IMR-90 (cell line): ENCODE data around the gene TBC1D1. TPM values are rescaled to one million over a fixed set of nuclear protein-coding genes. Genes with fewer than 3 reads are reported as not detected.

ENCODE experiments used
- ATAC-seq: fragments of 200-7000 bp; cut with Tn5 transposase; 2 replicates; pipeline ENCODE4 v1.9.1; 2020; ENCODE audit warnings: low read depth, mild to moderate bottlenecking, moderate library complexity
- BruUV-seq: library from RNA; stranded (reverse); fragments of 400-500 nt; replicated peaks from 2 replicates; lab custom pipeline; 2021; lab: Mats Ljungman, UMichigan
- CTCF ChIA-PET: fragments of 300-600 bp; formaldehyde crosslinking; extraction: SDS; loops from one replicate; lab custom pipeline; 2021; ENCODE audit warnings: antibody characterized with exemption; lab: Yijun Ruan, JAX
- POLR2A ChIA-PET: fragments of 300-600 bp; sonication (Branson Sonifier 250); formaldehyde crosslinking; loops from one replicate; lab custom pipeline; 2022; ENCODE audit warnings: antibody characterized with exemption; ENCODE audit not compliant: unreplicated experiment; lab: Charles Lee
- DNase-seq: peaks from one replicate; pipeline ENCODE4 v3.0.0; 2013
- H2AFZ ChIP-seq: replicated peaks from 2 replicates; pipeline ENCODE3; 2013; ENCODE audit warnings: low read length, mild to moderate bottlenecking; ENCODE audit not compliant: poor library complexity
- H2AK5ac ChIP-seq: 2 replicates; pipeline ENCODE4 v1.6.1; 2013; ENCODE audit warnings: low read depth, low read length, inconsistent platforms
- H2AK9ac ChIP-seq: replicated peaks from 2 replicates; pipeline ENCODE3; 2013; ENCODE audit warnings: mild to moderate bottlenecking, low read depth, low read length, moderate library complexity; ENCODE audit not compliant: poor library complexity
- H2BK120ac ChIP-seq: 2 replicates; pipeline ENCODE4 v1.6.1; 2013; ENCODE audit warnings: low read depth, low read length, inconsistent platforms
- H2BK15ac ChIP-seq: 3 replicates; pipeline ENCODE4 v1.6.1; 2013; ENCODE audit warnings: low read depth, low read length, inconsistent platforms
- H2BK20ac ChIP-seq: 2 replicates; pipeline ENCODE4 v1.6.1; 2013; ENCODE audit warnings: low read depth, mild to moderate bottlenecking, inconsistent platforms, low read length, moderate library complexity
- H2BK5ac ChIP-seq: 2 replicates; pipeline ENCODE4 v1.6.1; 2013; ENCODE audit warnings: mild to moderate bottlenecking, low read depth, low read length, inconsistent platforms; ENCODE audit not compliant: poor library complexity, severe bottlenecking
- H3K14ac ChIP-seq: replicated peaks from 2 replicates; pipeline ENCODE4 v1.6.1; 2013; ENCODE audit warnings: low read depth, low read length, inconsistent platforms
- H3K18ac ChIP-seq: 2 replicates; pipeline ENCODE4 v1.6.1; 2013; ENCODE audit warnings: low read depth, low read length, control low read depth
- H3K23ac ChIP-seq: 2 replicates; pipeline ENCODE4 v1.6.1; 2013; ENCODE audit warnings: low read depth, low read length, inconsistent platforms
- H3K27ac ChIP-seq: 2 replicates; pipeline ENCODE4 v1.5.1; 2013; ENCODE audit warnings: mild to moderate bottlenecking, control low read depth, low read length; ENCODE audit not compliant: insufficient read depth
- H3K27me3 ChIP-seq: 2 replicates; pipeline ENCODE4 v1.6.1; 2013; ENCODE audit warnings: low read length; ENCODE audit not compliant: control insufficient read depth, insufficient read depth
- H3K36me3 ChIP-seq: 2 replicates; pipeline ENCODE4 v1.6.1; 2013; ENCODE audit warnings: low read length, mixed read lengths; ENCODE audit not compliant: control insufficient read depth, insufficient read depth
- H3K4ac ChIP-seq: 2 replicates; pipeline ENCODE4 v1.6.1; 2013; ENCODE audit warnings: low read depth, low read length, inconsistent platforms
- H3K4me1 ChIP-seq: 2 replicates; pipeline ENCODE4 v1.6.1; 2013; ENCODE audit warnings: low read length, mixed read lengths; ENCODE audit not compliant: control insufficient read depth, insufficient read depth
- H3K4me2 ChIP-seq: 2 replicates; pipeline ENCODE4 v1.6.1; 2013; ENCODE audit warnings: low read depth, mild to moderate bottlenecking, control low read depth, low read length, moderate library complexity
- H3K4me3 ChIP-seq: 2 replicates; pipeline ENCODE4 v1.5.1; 2013; ENCODE audit warnings: low read depth, mild to moderate bottlenecking, control low read depth, low read length, moderate library complexity; ENCODE audit not compliant: insufficient read depth
- H3K56ac ChIP-seq: 2 replicates; pipeline ENCODE4 v1.6.1; 2013; ENCODE audit warnings: low read length, inconsistent platforms; ENCODE audit not compliant: insufficient read depth; ENCODE audit errors: extremely low read depth
- H3K79me1 ChIP-seq, 2 experiments: 2 replicates each; pipeline ENCODE4 v1.6.1; 2013; ENCODE audit warnings: low read length in 2 of 2, inconsistent platforms in 1 of 2, low read depth in 1 of 2
- H3K9ac ChIP-seq: 2 replicates; pipeline ENCODE4 v1.6.1; 2013; ENCODE audit warnings: low read depth, low read length, control low read depth
- H3K9me1 ChIP-seq: 2 replicates; pipeline ENCODE4 v1.6.1; 2013; ENCODE audit warnings: low read length, inconsistent platforms; ENCODE audit not compliant: insufficient read depth
- H3K9me3 ChIP-seq: 2 replicates; pipeline ENCODE4 v1.6.1; 2013; ENCODE audit warnings: low read length; ENCODE audit not compliant: control insufficient read depth, insufficient read depth
- H4K20me1 ChIP-seq: 2 replicates; pipeline ENCODE4 v1.6.1; 2013; ENCODE audit warnings: low read length, inconsistent platforms; ENCODE audit not compliant: insufficient read depth
- H4K5ac ChIP-seq: 2 replicates; pipeline ENCODE4 v1.6.1; 2013; ENCODE audit warnings: mild to moderate bottlenecking, low read depth, low read length, control low read depth
- H4K8ac ChIP-seq, 2 experiments: 2 replicates each; pipeline ENCODE4 v1.6.1; 2013; ENCODE audit warnings: low read depth in 2 of 2, low read length in 2 of 2, control low read depth in 1 of 2, inconsistent platforms in 1 of 2
- H4K91ac ChIP-seq: 2 replicates; pipeline ENCODE4 v1.6.1; 2013; ENCODE audit warnings: low read depth, low read length, inconsistent platforms; ENCODE audit not compliant: insufficient read depth
- BHLHE40 ChIP-seq: fragments of 150-350 bp; IDR thresholded peaks from 2 replicates; pipeline ENCODE4 v1.6.1; 2016; ENCODE audit warnings: mild to moderate bottlenecking, low read depth, low read length
- CEBPB ChIP-seq: IDR thresholded peaks from 2 replicates; pipeline ENCODE4 v1.6.1; 2012; ENCODE audit warnings: low read depth, low read length, improper control_type of control experiment
- CHD1 ChIP-seq: IDR thresholded peaks from 2 replicates; pipeline ENCODE4 v1.6.1; 2012; ENCODE audit warnings: low read depth, low read length, improper control_type of control experiment
- MAFK ChIP-seq: IDR thresholded peaks from 2 replicates; pipeline ENCODE4 v1.6.1; 2012; ENCODE audit warnings: low read depth, low read length, improper control_type of control experiment
- MXI1 ChIP-seq: IDR thresholded peaks from 2 replicates; pipeline ENCODE4 v1.6.1; 2012; ENCODE audit warnings: low read depth, mild to moderate bottlenecking, low read length, moderate library complexity, borderline replicate concordance
- NFE2L2 ChIP-seq: fragments of 150-350 bp; IDR thresholded peaks from 2 replicates; pipeline ENCODE4 v1.6.1; 2016; ENCODE audit warnings: low read depth, mild to moderate bottlenecking, low read length
- RFX5 ChIP-seq: IDR thresholded peaks from 2 replicates; pipeline ENCODE4 v1.8.0; 2012; ENCODE audit warnings: low read depth, mild to moderate bottlenecking, low read length, moderate library complexity
- SMC3 ChIP-seq: fragments of 150-350 bp; IDR thresholded peaks from 2 replicates; pipeline ENCODE4 v1.6.1; 2016; ENCODE audit warnings: low read depth, mild to moderate bottlenecking, antibody characterized with exemption, low read length, moderate library complexity
- WGBS, 2 experiments: methylation state at CpG; one replicate each; pipeline versions ENCODE4 v1.1.5 to v1.1.7; 2013; ENCODE audit warnings: missing lambda C conversion rate in 2 of 2; ENCODE audit not compliant: insufficient read length in 1 of 2; ENCODE audit errors: extremely low coverage in 2 of 2; 5-methylcytosine and 5-hydroxymethylcytosine counted together
- dilution Hi-C: fragments of 300-500 bp; cut with HindIII; formaldehyde crosslinking; loops from one replicate; pipeline ENCODE4 v1.14.3; 2018; ENCODE audit warnings: low sequenced_read_pairs; ENCODE audit not compliant: unreplicated experiment
- in situ Hi-C: fragments of 300-500 bp; cut with MboI; formaldehyde crosslinking; loops from 3 replicates; pipeline ENCODE4 v1.14.3; 2019; ENCODE audit warnings: low sequenced_read_pairs, inconsistent platforms, mixed read lengths
- intact Hi-C: fragments of 100-400 bp; cut with micrococcal nuclease; formaldehyde crosslinking; loops from 2 replicates; pipeline ENCODE4 v1.10.0; 2022
- polyA plus RNA-seq, 3 experiments: library from polyadenylated mRNA; depleted of rRNA; stranded (reverse); fragments of >200 nt; gene quantifications; 2 replicates each; pipeline ENCODE4 v1.2.3, GENCODE V29; 2012; ENCODE audit warnings: low replicate concordance in 1 of 3
- total RNA-seq: library from RNA; depleted of rRNA; stranded (reverse); fragments of >200 nt; gene quantifications from 2 replicates; pipeline ENCODE4 v1.2.3, GENCODE V29; 2012

The TBC1D1 gene
- total and polyA plus RNA-seq, 2 of the 4 experiments (the other 2 are of a cell fraction): 42.4 to 104 TPM

DNA sequence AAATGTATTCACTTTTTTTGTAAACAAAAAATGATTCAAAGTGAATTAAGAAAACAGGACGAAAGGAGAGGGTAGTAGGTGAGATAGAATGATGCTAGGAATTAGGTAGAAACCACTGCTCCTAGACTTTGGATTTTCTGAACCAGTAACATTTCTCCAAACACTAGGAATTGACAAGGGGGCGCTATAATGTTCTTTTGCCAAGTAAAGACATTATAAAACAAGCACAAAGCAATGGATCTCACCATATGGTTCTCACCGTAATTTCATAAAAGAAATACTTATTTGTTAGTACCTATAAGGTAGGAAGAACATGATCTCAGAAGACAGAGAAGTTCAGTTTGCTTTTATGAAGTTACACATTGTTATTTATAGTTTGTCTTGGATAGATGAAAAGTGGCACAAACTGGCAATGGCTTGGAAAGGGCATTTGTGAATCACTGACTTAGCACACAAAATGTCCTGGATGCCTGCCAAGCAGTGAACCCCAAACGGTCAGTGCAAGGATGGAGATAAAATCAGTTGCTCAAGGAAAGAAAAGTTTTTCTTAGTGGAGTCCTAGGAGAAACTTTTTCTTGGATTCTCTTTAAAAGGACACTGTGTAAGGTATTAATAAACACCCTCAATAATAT lies 8.1 kb upstream of the TBC1D1 start:
- H3K4me2 ChIP-seq: no peak overlapping the region
- no peak overlapping the region for H2BK5ac ChIP-seq
- no peak overlapping the region for H3K27ac ChIP-seq
- ChIA-PET CTCF (no interaction called here), POLR2A (no interaction called here)
- intact Hi-C loops (no loop called here), dilution Hi-C loops (no loop called here), in situ Hi-C loops (no loop called here)
- no peaks in the 10 kb centered on the region for H3K79me1 ChIP-seq
- H3K9me3 ChIP-seq: no peaks in the 10 kb centered on the region
- H3K36me3 ChIP-seq: no peaks in the 10 kb centered on the region
- H3K27me3 ChIP-seq: peaks cover 8% of the 10 kb centered on the region
- no CpG with 5 or more reads among the region's 4 CpGs for WGBS, 2 experiments
- H2AFZ ChIP-seq: no peak overlapping the region
- H3K4me3 ChIP-seq: no peak overlapping the region
- H3K56ac ChIP-seq: no peak overlapping the region
- TF ChIP-seq MXI1: no peak
- no peak for TF ChIP-seq MAFK
- no peak for TF ChIP-seq CEBPB
- no peak for TF ChIP-seq CHD1
- no peak for TF ChIP-seq RFX5
- no peak for TF ChIP-seq NFE2L2
- TF ChIP-seq BHLHE40: no peak
- no peak for TF ChIP-seq SMC3
- no peak overlapping the region for H3K9ac ChIP-seq
- no peak overlapping the region for H4K8ac ChIP-seq
- H2AK5ac ChIP-seq: no peak overlapping the region
- no peak overlapping the region for H2AK9ac ChIP-seq
- H2BK120ac ChIP-seq: no peak overlapping the region
- H4K91ac ChIP-seq: no peak overlapping the region
- H3K4me1 ChIP-seq: no peaks in the 10 kb centered on the region
- H4K5ac ChIP-seq: no peak overlapping the region
- ATAC-seq (no peak), DNase-seq (no peak)
- H2BK20ac ChIP-seq: no peak overlapping the region
- H2BK15ac ChIP-seq: no peak overlapping the region
- no TSS peak for BruUV-seq
- no peak overlapping the region for H3K14ac ChIP-seq
- H4K20me1 ChIP-seq: no peaks in the 10 kb centered on the region; the same call in 1 of the 2 replicates
- no peaks in the 10 kb centered on the region for H3K9me1 ChIP-seq
- no peak overlapping the region for H3K4ac ChIP-seq
- H3K18ac ChIP-seq: no peak overlapping the region
- H3K23ac ChIP-seq: no peak overlapping the region
